Middle frontal gyrus (tissue), 1 donor: ENCODE measurements around the gene TKTL2.
"Not testable (repeated sequence)": the region's sequence is repeated elsewhere in the genome, so short reads cannot be mapped to it uniquely, and the experiment has no call there.

Experiments
- DNase-seq: peaks from one replicate; pipeline ENCODE4 v3.0.0-alpha.2; 2015; ENCODE audit warnings: low spot score; ENCODE audit errors: extremely low spot score

The TKTL2 gene

DNA sequence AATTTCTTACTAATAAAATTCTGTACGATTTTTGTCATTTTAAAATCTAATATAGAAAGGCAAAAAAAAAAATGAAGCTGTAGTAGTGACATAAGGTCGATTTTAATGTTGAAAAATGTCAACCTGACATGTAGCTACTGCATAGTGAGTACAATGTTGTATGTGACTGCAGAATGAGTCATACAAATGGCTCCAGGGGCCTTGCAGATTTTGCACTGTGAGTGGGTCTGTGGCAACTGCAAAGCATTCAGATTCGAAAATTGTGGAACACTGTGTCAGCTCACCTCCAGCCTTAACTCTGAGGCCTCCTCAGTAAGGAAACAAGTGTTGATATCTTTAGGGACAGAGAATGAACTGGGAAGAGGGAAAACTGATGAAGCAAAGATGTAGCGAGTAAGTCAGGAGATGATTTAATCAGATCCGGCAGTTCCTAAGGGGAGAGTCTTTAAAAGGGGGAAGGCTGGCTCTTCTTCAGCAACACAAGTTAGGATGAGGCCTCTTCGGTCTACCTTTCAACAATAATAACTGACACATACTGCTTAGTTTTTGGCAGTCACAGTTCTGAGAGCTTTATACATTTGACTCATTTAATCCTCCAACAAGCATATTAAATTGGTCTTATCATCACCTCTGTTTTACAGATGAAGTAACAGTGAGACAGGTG, 24.9 kb downstream of the TKTL2 start:
- DNase-seq: no peak

DNA sequence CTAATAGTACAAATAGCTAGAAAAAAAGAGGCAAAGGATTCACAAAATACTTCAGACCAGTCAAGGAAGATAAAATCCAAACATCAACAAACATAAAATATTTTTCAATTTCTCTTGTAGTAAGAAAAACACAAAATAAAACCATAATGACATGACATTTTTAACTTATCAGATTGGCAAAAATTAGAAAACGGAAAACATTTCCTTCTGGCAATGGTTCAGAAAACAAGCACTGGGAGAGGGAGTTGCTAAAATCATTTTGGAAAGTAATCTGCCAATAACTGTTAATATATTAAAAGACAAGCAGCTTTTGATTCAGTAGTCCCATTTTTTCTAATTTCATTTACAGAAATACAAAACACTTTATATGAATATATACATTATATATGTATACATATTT, 26.1 kb downstream of the TKTL2 start:
- DNase-seq: no peak

DNA sequence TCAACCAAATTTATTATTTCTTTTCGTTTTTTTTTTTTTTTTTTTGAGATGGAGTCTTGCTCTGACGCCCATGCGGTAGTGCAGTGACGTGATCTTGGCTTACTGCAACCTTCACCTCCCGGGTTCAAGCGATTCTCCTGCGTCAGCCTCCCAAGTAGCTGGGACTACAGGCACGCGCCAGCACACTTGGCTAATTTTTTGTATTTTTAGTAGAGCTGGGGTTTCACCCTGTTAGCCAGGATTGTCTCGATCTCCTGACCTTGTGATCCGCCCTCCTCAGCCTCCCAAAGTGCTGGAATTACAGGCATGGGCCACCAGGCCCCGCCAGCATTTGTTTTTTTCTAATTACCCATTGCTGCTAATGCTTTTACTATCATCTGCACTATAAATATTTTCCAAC, 26.5 kb downstream of the TKTL2 start:
- not testable (repeated sequence) for DNase-seq

DNA sequence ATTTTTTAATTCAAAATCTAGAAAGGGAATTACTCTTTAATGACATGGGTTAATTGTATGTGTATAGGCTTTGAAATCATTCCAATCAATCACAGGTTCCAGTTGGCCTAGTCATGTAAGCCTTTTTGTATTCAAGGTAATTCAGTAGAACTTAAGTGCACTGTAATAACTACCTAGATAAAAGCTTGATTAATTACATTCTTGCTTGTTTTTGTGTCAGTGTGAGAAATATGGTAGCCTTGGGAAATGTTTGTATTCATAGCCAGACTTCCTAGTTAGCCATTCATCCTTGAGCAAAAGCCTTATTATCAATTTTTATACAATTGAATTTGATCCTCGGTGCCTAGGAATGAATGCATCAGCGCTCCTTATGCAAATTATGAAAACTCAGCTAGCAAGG, 33.5 kb downstream of the TKTL2 start:
- DNase-seq: no peak
